Large intestine (tissue), 1 donor: ENCODE measurements around the gene INTU. TPM values are rescaled to one million over a fixed set of nuclear protein-coding genes. Genes with fewer than 3 reads are reported as not detected.

Experiments used
- polyA plus RNA-seq: library from polyadenylated mRNA; unstranded; fragments of 120-200 nt; gene quantifications from one replicate; pipeline ENCODE4 v1.2.1, GENCODE V29; 2013

INTU gene
- polyA plus RNA-seq, 1 donor = 7.7 TPM

Other genes with a start within 250 kb of the INTU start
- 0.03 TPM for gene SLC25A31, start 97.4 kb downstream of the INTU start, polyA plus RNA-seq
- 2.1 TPM for gene HSPA4L, start 149.4 kb downstream of the INTU start, polyA plus RNA-seq
- 9.9 TPM for gene PLK4, start 247.9 kb downstream of the INTU start, polyA plus RNA-seq